HepG2 (cell line): ENCODE measurements around the gene ESYT1. TPM values are rescaled to one million over a fixed set of nuclear protein-coding genes. Genes with fewer than 3 reads are reported as not detected.

Experiments
- CAMTA2 ChIP-seq: sonication (generic); formaldehyde crosslinking; IDR thresholded peaks from 2 replicates; pipeline ENCODE4 v1.4.0; 2020; ENCODE audit warnings: mild to moderate bottlenecking, missing genetic modification reagents, borderline replicate concordance
- GABPA ChIP-seq, 2 experiments: IDR thresholded peaks; 2 replicates each; pipeline ENCODE4 v1.6.1; 2011 to 2016; ENCODE audit warnings: low read depth in 2 of 2, low read length in 1 of 2, missing biosample characterization in 1 of 2, missing genetic modification characterization in 1 of 2
- GATA4 ChIP-seq: sonication (generic); IDR thresholded peaks from 2 replicates; pipeline ENCODE4 v1.6.1; 2016; ENCODE audit warnings: antibody characterized with exemption, low read depth, borderline replicate concordance
- GPBP1L1 ChIP-seq: sonication (generic); formaldehyde crosslinking; IDR thresholded peaks from 2 replicates; pipeline ENCODE4 v1.5.0; 2020; ENCODE audit warnings: mild to moderate bottlenecking, missing genetic modification reagents
- KDM3A ChIP-seq: IDR thresholded peaks from 2 replicates; pipeline ENCODE4 v1.6.1; 2018; ENCODE audit warnings: low read depth, missing compliant biosample characterization
- MBNL3 ChIP-seq: fragments of 250-450 bp; sonication (Bioruptor Pico); conservative IDR thresholded peaks from 2 replicates; pipeline ENCODE4 v1.8.0; 2022; ENCODE audit warnings: mild to moderate bottlenecking, inconsistent platforms
- NFKB2 ChIP-seq: sonication (generic); formaldehyde crosslinking; IDR thresholded peaks from 2 replicates; pipeline ENCODE4 v1.4.0; 2020; ENCODE audit warnings: missing genetic modification reagents, borderline replicate concordance
- PCBP1 ChIP-seq: fragments of 200-400 bp; formaldehyde crosslinking; IDR thresholded peaks from 2 replicates; pipeline ENCODE4 v1.6.1; 2017; ENCODE audit warnings: mild to moderate bottlenecking, low read depth, low read length, borderline replicate concordance
- RCOR2 ChIP-seq: IDR thresholded peaks from 2 replicates; pipeline ENCODE4 v1.6.1; 2016; ENCODE audit warnings: missing biosample characterization, missing genetic modification reagents
- REL ChIP-seq: sonication (generic); formaldehyde crosslinking; conservative IDR thresholded peaks from 2 replicates; pipeline ENCODE4 v1.8.0; 2022; ENCODE audit warnings: mild to moderate bottlenecking, missing genetic modification reagents, moderate library complexity
- ZBTB21 ChIP-seq: sonication (generic); formaldehyde crosslinking; IDR thresholded peaks from 2 replicates; pipeline ENCODE4 v1.4.0; 2020; ENCODE audit warnings: missing genetic modification reagents
- ZBTB39 ChIP-seq: sonication (generic); formaldehyde crosslinking; IDR thresholded peaks from 2 replicates; pipeline ENCODE4 v1.5.0; 2020; ENCODE audit warnings: missing genetic modification reagents
- ZBTB7B ChIP-seq: sonication (generic); formaldehyde crosslinking; IDR thresholded peaks from 2 replicates; pipeline ENCODE4 v1.4.0; 2020; ENCODE audit warnings: missing genetic modification reagents
- ZKSCAN1 ChIP-seq: fragments of 150-350 bp; IDR thresholded peaks from 2 replicates; pipeline ENCODE4 v1.6.1; 2014; ENCODE audit warnings: low read length
- ZNF143 ChIP-seq: sonication (generic); formaldehyde crosslinking; IDR thresholded peaks from 2 replicates; pipeline ENCODE4 v1.4.0; 2020; ENCODE audit warnings: missing genetic modification reagents
- ZNF205 ChIP-seq: IDR thresholded peaks from 2 replicates; pipeline ENCODE4 v1.6.1; 2018; ENCODE audit warnings: missing biosample characterization, missing genetic modification reagents
- ZNF24 ChIP-seq: fragments of 450-650 bp; IDR thresholded peaks from 2 replicates; pipeline ENCODE4 v1.6.1; 2017; ENCODE audit warnings: antibody characterized with exemption, mild to moderate bottlenecking
- ZNF260 ChIP-seq: sonication (generic); formaldehyde crosslinking; IDR thresholded peaks from 2 replicates; pipeline ENCODE4 v1.4.0; 2020; ENCODE audit warnings: missing genetic modification reagents, low read depth, mild to moderate bottlenecking, borderline replicate concordance
- ZNF580 ChIP-seq: IDR thresholded peaks from 2 replicates; pipeline ENCODE4 v1.6.1; 2016; ENCODE audit warnings: low read depth, borderline replicate concordance
- polyA plus RNA-seq, 8 experiments: library from polyadenylated mRNA; depleted of rRNA in 3 of 8; stranded (reverse) in 7 of 8; unstranded in 1 of 8; fragments of >200 nt; fragmentation: Illumina TruSeq in 4 of 8; extraction: Trizol in 4 of 8; gene quantifications; 2 replicates each; pipeline versions ENCODE4 v1.2.1 to v1.2.3, GENCODE V29; 2011 to 2016; ENCODE audit warnings: low read depth in 4 of 8, missing spikeins in 1 of 8, mixed read lengths in 1 of 8; ENCODE audit not compliant: insufficient read depth in 1 of 8
- total RNA-seq, 5 experiments: library from RNA; depleted of rRNA; stranded (reverse); fragments of >200 nt; fragmentation: Illumina TruSeq; extraction: Trizol; gene quantifications; 2 replicates each; pipeline ENCODE4 v1.2.3, GENCODE V29; 2016; ENCODE audit warnings: low read depth in 1 of 5
- TF ChIP-seq, protein P1 (sequence below): sonication (generic); formaldehyde crosslinking; IDR thresholded peaks from 2 replicates; pipeline ENCODE4 v1.5.1; 2020; ENCODE audit warnings: mild to moderate bottlenecking, moderate library complexity, missing genetic modification reagents
- TF ChIP-seq, protein P2 (sequence below): sonication (generic); formaldehyde crosslinking; IDR thresholded peaks from 2 replicates; pipeline ENCODE4 v1.5.1; 2020; ENCODE audit warnings: missing genetic modification reagents, mild to moderate bottlenecking, borderline replicate concordance
- TF ChIP-seq, protein P3 (sequence below): IDR thresholded peaks from 2 replicates; pipeline ENCODE4 v1.6.1; 2016

The ESYT1 gene
- total and polyA plus RNA-seq, 2 of the 13 experiments (the other 11 are each of a cell fraction or from before 2014, with no cell fraction given) = 66.9 to 71.0 TPM

DNA sequence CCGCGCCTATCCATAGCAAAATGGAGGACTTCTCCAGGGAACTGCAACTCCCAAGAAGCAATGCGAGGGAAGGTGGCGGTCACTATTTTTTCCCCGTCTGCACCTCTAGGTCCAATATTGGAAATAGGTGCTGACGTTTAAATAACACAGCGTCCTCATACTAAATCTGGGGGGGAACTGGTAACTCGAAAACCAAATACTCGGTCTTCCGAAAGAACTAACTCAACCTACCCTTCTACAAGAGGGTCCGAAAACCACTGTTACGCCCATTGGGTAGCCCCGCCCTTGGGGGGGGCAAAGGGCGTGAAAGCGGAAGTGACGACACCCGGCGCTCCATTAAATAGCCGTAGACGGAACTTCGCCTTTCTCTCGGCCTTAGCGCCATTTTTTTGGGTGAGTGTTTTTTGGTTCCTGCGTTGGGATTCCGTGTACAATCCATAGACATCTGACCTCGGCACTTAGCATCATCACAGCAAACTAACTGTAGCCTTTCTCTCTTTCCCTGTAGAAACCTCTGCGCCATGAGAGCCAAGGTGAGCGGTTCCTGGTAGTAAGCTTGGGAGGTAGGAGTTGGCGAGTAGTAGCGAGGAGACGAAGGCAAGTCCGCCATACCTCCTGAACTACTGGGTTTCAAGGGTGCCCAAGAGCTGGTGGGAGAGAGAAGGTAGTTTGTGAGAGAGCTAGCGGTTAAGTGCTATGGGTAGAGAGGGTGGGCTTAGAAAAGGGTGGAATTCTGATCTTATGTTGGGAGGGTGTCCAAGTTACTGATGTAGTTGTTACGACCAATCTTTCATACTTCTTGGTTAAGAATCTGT, 11.6 kb upstream of the ESYT1 start, which contains the start of gene RPL41 (continued):
- no peak for TF ChIP-seq GPBP1L1 (CRISPR knock-in tag)
- TF ChIP-seq, protein P1, sequence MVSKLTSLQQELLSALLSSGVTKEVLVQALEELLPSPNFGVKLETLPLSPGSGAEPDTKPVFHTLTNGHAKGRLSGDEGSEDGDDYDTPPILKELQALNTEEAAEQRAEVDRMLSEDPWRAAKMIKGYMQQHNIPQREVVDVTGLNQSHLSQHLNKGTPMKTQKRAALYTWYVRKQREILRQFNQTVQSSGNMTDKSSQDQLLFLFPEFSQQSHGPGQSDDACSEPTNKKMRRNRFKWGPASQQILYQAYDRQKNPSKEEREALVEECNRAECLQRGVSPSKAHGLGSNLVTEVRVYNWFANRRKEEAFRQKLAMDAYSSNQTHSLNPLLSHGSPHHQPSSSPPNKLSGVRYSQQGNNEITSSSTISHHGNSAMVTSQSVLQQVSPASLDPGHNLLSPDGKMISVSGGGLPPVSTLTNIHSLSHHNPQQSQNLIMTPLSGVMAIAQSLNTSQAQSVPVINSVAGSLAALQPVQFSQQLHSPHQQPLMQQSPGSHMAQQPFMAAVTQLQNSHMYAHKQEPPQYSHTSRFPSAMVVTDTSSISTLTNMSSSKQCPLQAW (CRISPR knock-in tag) = no peak
- TF ChIP-seq ZNF580 (CRISPR knock-in tag) = peak; percentile 91
- TF ChIP-seq, protein P2, sequence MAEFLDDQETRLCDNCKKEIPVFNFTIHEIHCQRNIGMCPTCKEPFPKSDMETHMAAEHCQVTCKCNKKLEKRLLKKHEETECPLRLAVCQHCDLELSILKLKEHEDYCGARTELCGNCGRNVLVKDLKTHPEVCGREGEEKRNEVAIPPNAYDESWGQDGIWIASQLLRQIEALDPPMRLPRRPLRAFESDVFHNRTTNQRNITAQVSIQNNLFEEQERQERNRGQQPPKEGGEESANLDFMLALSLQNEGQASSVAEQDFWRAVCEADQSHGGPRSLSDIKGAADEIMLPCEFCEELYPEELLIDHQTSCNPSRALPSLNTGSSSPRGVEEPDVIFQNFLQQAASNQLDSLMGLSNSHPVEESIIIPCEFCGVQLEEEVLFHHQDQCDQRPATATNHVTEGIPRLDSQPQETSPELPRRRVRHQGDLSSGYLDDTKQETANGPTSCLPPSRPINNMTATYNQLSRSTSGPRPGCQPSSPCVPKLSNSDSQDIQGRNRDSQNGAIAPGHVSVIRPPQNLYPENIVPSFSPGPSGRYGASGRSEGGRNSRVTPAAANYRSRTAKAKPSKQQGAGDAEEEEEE (CRISPR knock-in tag) = no peak
- TF ChIP-seq, protein P3, sequence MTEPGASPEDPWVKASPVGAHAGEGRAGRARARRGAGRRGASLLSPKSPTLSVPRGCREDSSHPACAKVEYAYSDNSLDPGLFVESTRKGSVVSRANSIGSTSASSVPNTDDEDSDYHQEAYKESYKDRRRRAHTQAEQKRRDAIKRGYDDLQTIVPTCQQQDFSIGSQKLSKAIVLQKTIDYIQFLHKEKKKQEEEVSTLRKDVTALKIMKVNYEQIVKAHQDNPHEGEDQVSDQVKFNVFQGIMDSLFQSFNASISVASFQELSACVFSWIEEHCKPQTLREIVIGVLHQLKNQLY (CRISPR knock-in tag) = peak; percentile 37; the same call in 1 of the 2 replicates
- no peak; the same call in 1 of the 2 replicates for TF ChIP-seq ZBTB7B
- no peak for TF ChIP-seq ZBTB39 (CRISPR knock-in tag)
- no peak; the same call in 1 of the 2 replicates for TF ChIP-seq RCOR2
- no peak for TF ChIP-seq CAMTA2 (CRISPR knock-in tag)
- TF ChIP-seq MBNL3 (CRISPR knock-in tag) = no peak
- peak; percentile 76 for TF ChIP-seq ZBTB21 (CRISPR knock-in tag)
- no peak for TF ChIP-seq ZKSCAN1
- TF ChIP-seq KDM3A (CRISPR knock-in tag) = no peak
- TF ChIP-seq GABPA (IDR thresholded peaks at IDR 0.05; ENCODE audit: low read depth, low read length) = peak; percentile 68
- TF ChIP-seq GABPA (CRISPR knock-in tag; IDR thresholded peaks at IDR 0.05; ENCODE audit: low read depth) = peak; percentile 96
- TF ChIP-seq ZNF205 (CRISPR knock-in tag) = 0 out of 2 replicates have a peak, but pooled peaks have one; percentile 73
- TF ChIP-seq ZNF260 (CRISPR knock-in tag) = no peak
- TF ChIP-seq ZNF24 = 0 out of 2 replicates have a peak, but pooled peaks have one; percentile 47
- no peak for TF ChIP-seq PCBP1
- peak; percentile 77; the same call in 1 of the 2 replicates for TF ChIP-seq GATA4
- TF ChIP-seq NFKB2 (CRISPR knock-in tag) = peak; percentile 45; the same call in 1 of the 2 replicates
- TF ChIP-seq REL (CRISPR knock-in tag) = no peak
- peak; percentile 89 for TF ChIP-seq ZNF143 (CRISPR knock-in tag)
